Measurements from ENCODE around the gene NAT16.

- TF ChIP-seq CTCF (IDR thresholded peaks at IDR 0.05) (no peak), POLR2A (IDR thresholded peaks at IDR 0.05) (no peak)
These were observed 40.2 kb upstream of the NAT16 start for GRCh38 chr7:101220295-101220694.
